ENCODE data around the gene GAK. TPM values are rescaled to one million over a fixed set of nuclear protein-coding genes. Genes with fewer than 3 reads are reported as not detected.

The GAK gene
- total and polyA plus RNA-seq, 2 of the 13 experiments (the other 11 are each of a cell fraction or from before 2014, with no cell fraction given): 17.5 to 44.3 TPM

- TF ChIP-seq REPIN1 (CRISPR knock-in tag; IDR thresholded peaks at IDR 0.05; ENCODE audit: borderline replicate concordance, low read depth): peak; percentile 25; the same call in 1 of the 2 replicates
- TF ChIP-seq, protein P1, sequence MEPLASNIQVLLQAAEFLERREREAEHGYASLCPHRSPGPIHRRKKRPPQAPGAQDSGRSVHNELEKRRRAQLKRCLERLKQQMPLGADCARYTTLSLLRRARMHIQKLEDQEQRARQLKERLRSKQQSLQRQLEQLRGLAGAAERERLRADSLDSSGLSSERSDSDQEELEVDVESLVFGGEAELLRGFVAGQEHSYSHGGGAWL (CRISPR knock-in tag; IDR thresholded peaks at IDR 0.05): 0 out of 2 replicates have a peak, but pooled peaks have one; percentile 44
- TF ChIP-seq MED13 (CRISPR knock-in tag; IDR thresholded peaks at IDR 0.05): 0 out of 2 replicates have a peak, but pooled peaks have one; percentile 20
- TF ChIP-seq, protein P2, sequence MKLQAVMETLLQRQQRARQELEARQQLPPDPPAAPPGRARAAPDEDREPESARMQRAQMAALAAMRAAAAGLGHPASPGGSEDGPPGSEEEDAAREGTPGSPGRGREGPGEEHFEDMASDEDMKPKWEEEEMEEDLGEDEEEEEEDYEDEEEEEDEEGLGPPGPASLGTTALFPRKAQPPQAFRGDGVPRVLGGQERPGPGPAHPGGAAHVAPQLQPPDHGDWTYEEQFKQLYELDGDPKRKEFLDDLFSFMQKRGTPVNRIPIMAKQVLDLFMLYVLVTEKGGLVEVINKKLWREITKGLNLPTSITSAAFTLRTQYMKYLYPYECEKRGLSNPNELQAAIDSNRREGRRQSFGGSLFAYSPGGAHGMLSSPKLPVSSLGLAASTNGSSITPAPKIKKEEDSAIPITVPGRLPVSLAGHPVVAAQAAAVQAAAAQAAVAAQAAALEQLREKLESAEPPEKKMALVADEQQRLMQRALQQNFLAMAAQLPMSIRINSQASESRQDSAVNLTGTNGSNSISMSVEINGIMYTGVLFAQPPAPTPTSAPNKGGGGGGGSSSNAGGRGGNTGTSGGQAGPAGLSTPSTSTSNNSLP (IDR thresholded peaks at IDR 0.05; ENCODE audit: low read depth, low read length): no peak
- 0 out of 2 replicates have a peak, but pooled peaks have one; percentile 30 for TF ChIP-seq ZNF800 (CRISPR knock-in tag; IDR thresholded peaks at IDR 0.05)
- no peak for TF ChIP-seq AGO1 (IDR thresholded peaks at IDR 0.05; ENCODE audit: low read depth, low read length, poor library complexity, severe bottlenecking)
- no peak for TF ChIP-seq ZNF335 (CRISPR knock-in tag; IDR thresholded peaks at IDR 0.05)
- no peak for TF ChIP-seq JUNB (CRISPR knock-in tag; IDR thresholded peaks at IDR 0.05; ENCODE audit: borderline replicate concordance)
- TF ChIP-seq, protein P3, sequence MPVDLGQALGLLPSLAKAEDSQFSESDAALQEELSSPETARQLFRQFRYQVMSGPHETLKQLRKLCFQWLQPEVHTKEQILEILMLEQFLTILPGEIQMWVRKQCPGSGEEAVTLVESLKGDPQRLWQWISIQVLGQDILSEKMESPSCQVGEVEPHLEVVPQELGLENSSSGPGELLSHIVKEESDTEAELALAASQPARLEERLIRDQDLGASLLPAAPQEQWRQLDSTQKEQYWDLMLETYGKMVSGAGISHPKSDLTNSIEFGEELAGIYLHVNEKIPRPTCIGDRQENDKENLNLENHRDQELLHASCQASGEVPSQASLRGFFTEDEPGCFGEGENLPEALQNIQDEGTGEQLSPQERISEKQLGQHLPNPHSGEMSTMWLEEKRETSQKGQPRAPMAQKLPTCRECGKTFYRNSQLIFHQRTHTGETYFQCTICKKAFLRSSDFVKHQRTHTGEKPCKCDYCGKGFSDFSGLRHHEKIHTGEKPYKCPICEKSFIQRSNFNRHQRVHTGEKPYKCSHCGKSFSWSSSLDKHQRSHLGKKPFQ (CRISPR knock-in tag; IDR thresholded peaks at IDR 0.05; ENCODE audit: insufficient replicate concordance): no peak
- TF ChIP-seq MTA1 (CRISPR knock-in tag; IDR thresholded peaks at IDR 0.05; ENCODE audit: borderline replicate concordance): 0 out of 2 replicates have a peak, but pooled peaks have one; percentile 41
- no peak for TF ChIP-seq IKZF1 (IDR thresholded peaks at IDR 0.05)
- TF ChIP-seq TARDBP (CRISPR knock-in tag; IDR thresholded peaks at IDR 0.05): 0 out of 2 replicates have a peak, but pooled peaks have one; percentile 54
- TF ChIP-seq ZNF7 (CRISPR knock-in tag; IDR thresholded peaks at IDR 0.05): no peak
- no peak for TF ChIP-seq ZNF747 (CRISPR knock-in tag; IDR thresholded peaks at IDR 0.05; ENCODE audit: borderline replicate concordance)
- TF ChIP-seq MAX (IDR thresholded peaks at IDR 0.05): no peak
- TF ChIP-seq TAF1 (CRISPR knock-in tag; IDR thresholded peaks at IDR 0.05): 0 out of 2 replicates have a peak, but pooled peaks have one; percentile 10
- TF ChIP-seq, protein P4, sequence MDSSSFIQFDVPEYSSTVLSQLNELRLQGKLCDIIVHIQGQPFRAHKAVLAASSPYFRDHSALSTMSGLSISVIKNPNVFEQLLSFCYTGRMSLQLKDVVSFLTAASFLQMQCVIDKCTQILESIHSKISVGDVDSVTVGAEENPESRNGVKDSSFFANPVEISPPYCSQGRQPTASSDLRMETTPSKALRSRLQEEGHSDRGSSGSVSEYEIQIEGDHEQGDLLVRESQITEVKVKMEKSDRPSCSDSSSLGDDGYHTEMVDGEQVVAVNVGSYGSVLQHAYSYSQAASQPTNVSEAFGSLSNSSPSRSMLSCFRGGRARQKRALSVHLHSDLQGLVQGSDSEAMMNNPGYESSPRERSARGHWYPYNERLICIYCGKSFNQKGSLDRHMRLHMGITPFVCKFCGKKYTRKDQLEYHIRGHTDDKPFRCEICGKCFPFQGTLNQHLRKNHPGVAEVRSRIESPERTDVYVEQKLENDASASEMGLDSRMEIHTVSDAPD (CRISPR knock-in tag; IDR thresholded peaks at IDR 0.05): no peak
- no peak for TF ChIP-seq ZSCAN9 (CRISPR knock-in tag; IDR thresholded peaks at IDR 0.05; ENCODE audit: borderline replicate concordance)
- no peak for TF ChIP-seq NPAS2 (CRISPR knock-in tag; IDR thresholded peaks at IDR 0.05; ENCODE audit: borderline replicate concordance)
- peak; percentile 39; the same call in 1 of the 2 replicates for TF ChIP-seq PHF8 (CRISPR knock-in tag; IDR thresholded peaks at IDR 0.05)
- no peak for TF ChIP-seq ZBTB20 (CRISPR knock-in tag; IDR thresholded peaks at IDR 0.05; ENCODE audit: borderline replicate concordance, low read depth)
Measured at GRCh38 chr4:874971-875817, 56.9 kb downstream of the GAK start (continued).
